Fibroblast of skin of left quadriceps (primary cell): ENCODE data around the gene BCL2A1.
"Not testable (repeated sequence)": the region's sequence is repeated elsewhere in the genome, so short reads cannot be mapped to it uniquely, and the experiment has no call there.

Experiments
- DNase-seq, 2 experiments: peaks; one replicate each; pipeline ENCODE4 v3.0.0-alpha.2; 2013; ENCODE audit warnings: low read depth in 2 of 2

The BCL2A1 gene

DNA sequence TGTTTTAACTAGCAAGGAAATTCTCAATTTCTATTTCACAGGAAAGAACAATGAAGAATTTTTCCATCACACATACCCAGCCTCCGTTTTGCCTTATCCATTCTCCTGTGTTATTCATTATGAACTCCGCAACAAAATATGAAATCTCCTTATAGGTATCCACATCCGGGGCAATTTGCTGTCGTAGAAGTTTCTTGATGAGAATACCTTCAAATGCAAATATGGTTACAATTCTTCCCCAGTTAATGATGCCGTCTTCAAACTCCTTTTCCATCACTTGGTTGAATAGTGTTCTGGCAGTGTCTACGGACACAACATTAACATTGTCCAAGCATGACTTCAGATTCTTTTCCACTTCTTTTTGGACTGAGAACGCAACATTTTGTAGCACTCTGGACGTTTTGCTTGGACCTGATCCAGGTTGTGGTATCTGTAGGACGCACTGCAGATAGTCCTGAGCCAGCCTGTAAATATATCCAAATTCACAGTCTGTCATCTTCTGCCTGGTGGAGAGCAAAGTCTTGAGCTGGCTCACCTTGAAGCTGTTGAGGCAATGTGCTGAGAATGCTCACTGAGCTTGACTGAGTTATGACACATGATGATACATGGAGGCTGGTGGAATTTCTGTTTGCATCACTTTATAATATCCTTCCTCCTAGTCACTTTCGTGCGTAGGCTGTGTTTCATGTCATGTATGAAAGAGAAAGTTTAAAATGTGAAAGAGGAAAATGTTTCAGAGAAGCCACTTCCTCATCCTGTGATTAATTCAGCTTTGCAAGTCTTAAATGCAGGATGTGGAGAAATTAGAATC lies at the start of gene BCL2A1:
TSS of gene BCL2A1 (minus strand) at position 573 of the 811 bp plus-strand sequence. CDS start at position 496, 77 bp downstream.
- DNase-seq: peak; percentile 63 to 68

GRCh38 chr15:80020731-80021130 lies 49.7 kb upstream of the BCL2A1 start:
- DNase-seq: no peak

GRCh38 chr15:80020149-80020548 lies 49.2 kb upstream of the BCL2A1 start:
- DNase-seq: not testable (repeated sequence)

GRCh38 chr15:80019168-80019745 lies 48.3 kb upstream of the BCL2A1 start:
- no peak for DNase-seq

- DNase-seq: not testable (repeated sequence)
These were observed 46.1 kb upstream of the BCL2A1 start for GRCh38 chr15:80017139-80017538.

- DNase-seq: not testable (repeated sequence)
These were observed 45.5 kb upstream of the BCL2A1 start for GRCh38 chr15:80016506-80016905.

DNA sequence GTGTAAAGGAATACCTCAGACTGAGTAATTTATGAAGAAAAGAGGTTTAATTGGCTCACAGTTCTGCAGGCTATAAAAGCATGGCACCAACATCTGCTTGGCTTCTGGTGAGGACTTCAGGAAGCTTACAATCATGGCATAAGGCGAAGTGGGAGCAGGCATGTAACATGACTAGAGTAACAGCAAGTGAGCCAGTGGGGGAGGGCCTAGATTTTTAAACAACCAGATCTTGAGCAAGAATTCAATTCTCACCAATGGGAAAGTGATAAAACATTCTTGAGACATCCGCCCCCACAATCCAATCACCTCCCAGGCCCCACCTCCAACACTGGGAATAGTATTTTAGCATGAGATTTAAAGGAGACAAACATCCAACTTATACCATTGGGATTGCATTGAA lies 44.2 kb upstream of the BCL2A1 start:
- DNase-seq: no peak

GRCh38 chr15:80014186-80014585 lies 43.2 kb upstream of the BCL2A1 start:
- not testable (repeated sequence) for DNase-seq

DNA sequence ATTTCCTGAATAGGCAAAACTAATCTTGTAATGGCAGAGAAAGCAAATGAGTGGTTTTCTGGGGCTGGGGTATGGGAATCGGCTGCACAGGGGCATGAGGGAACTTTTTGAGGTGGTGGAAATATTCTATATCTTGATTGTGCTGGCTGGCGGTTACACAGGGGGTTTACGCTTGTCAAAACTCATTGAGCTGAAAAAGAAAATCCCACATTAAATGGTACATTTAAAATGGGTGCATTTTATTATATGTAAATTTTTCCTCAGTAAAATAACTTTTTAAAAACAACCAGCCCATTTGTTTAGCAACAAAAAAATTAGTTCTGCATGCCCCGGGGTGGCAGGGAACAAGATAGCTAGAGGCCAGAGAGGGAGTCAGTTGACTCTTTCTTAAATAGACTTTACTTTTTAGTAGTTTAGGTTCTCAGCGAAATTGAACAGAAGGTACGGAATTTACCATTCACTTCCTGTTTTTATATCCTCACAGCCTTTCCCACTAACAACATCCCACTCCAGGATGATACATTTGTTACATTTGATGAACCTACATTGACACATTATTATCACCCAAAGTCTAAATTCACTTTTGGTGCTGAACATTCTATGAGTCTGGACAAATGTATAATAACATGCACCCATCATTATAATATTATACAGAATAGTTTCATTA lies 41.2 kb upstream of the BCL2A1 start:
- no peak for DNase-seq

DNA sequence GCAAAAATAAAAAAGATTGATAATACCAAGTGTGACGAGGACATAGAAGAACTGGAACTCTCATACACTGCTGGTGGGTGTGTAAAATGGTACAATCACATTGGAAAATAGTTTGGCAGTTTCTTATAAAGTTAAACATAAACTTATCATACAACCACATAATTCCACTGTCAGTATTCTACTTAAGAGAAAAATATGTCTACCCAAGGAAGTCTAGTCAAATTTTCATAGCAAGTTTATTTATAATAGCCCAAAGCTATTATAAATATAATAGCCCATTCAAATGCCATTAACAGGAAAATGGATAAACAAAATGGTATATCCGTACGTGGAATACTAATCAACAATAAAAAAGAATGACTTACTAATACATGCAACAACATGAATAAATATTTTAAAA lies 40.6 kb upstream of the BCL2A1 start:
- DNase-seq: no peak

- peak; percentile 90 to 91 for DNase-seq
These were observed 40.1 kb upstream of the BCL2A1 start for GRCh38 chr15:80011041-80011523.

DNA sequence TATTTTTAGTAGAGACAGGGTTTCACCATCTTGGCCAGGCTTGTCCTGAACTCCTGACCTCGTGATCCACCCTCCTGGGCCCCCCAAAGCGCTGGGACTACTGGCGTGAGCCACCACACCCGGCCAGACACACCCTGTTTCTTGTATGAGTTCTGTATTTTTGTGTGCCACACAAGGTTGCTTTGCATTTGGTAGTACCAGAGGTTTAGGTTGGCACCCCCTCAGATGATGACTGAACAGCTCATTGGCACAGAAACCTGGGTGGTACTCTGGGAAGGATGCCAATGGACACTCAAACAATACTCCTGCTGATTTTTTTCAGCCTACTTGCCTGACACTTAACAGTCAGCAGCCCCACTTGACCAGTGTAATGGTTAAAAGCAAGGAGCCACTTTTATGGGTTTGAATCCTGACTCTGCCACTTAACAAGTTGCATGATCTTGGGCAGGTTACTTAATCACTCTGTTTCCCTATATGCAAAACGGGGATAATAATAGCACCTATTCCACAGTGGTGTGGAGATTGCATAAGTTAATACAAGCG lies 39.2 kb upstream of the BCL2A1 start:
- no peak for DNase-seq

- no peak for DNase-seq
These were observed 36.5 kb upstream of the BCL2A1 start for GRCh38 chr15:80007532-80007931.

- no peak for DNase-seq
These were observed 36.0 kb upstream of the BCL2A1 start for GRCh38 chr15:80006946-80007345.

GRCh38 chr15:80003934-80004472 lies 33.0 kb upstream of the BCL2A1 start:
- no peak for DNase-seq

- no peak for DNase-seq
These were observed 32.2 kb upstream of the BCL2A1 start for GRCh38 chr15:80003171-80003570.

GRCh38 chr15:80002267-80002666 lies 31.3 kb upstream of the BCL2A1 start:
- no peak for DNase-seq

GRCh38 chr15:79994615-79995014 lies 23.6 kb upstream of the BCL2A1 start:
- DNase-seq: peak; percentile 22 to 25

DNA sequence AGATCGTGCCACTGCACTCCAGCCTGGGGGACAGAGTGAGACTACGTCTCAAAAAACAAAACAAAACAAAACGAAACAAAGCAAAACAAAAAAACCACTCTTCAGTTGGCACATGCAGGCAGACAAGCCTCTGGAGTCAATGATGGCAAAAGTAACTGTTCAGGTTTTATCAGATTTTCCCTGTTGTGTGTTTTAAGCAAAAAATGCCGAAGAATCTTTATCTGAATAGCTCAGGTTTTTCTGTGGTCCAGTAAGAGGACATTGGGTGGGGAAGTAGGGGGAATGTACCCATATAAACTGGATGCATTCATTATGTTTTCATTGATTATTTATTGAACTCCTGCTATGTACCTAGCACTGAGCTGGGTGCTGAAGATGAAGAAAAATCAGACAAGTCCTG lies 20.8 kb upstream of the BCL2A1 start:
- DNase-seq: no peak

DNA sequence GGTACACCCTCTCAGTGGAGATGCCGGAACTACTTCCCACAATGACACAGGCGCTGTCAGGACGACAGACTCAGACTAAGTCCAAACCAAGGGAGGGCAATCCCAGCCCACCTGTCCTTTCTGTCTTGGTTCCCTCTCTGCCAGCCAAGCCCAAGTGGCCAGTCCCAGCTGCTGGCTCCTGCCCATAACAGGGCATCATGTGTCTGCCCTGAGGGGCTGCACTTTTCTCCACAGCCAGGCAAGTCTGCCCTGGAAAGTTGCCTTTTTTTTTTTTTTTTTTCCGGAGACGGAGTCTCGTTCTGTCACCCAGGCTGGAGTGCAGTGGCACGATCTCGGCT lies 20.0 kb upstream of the BCL2A1 start:
- DNase-seq: no peak

DNA sequence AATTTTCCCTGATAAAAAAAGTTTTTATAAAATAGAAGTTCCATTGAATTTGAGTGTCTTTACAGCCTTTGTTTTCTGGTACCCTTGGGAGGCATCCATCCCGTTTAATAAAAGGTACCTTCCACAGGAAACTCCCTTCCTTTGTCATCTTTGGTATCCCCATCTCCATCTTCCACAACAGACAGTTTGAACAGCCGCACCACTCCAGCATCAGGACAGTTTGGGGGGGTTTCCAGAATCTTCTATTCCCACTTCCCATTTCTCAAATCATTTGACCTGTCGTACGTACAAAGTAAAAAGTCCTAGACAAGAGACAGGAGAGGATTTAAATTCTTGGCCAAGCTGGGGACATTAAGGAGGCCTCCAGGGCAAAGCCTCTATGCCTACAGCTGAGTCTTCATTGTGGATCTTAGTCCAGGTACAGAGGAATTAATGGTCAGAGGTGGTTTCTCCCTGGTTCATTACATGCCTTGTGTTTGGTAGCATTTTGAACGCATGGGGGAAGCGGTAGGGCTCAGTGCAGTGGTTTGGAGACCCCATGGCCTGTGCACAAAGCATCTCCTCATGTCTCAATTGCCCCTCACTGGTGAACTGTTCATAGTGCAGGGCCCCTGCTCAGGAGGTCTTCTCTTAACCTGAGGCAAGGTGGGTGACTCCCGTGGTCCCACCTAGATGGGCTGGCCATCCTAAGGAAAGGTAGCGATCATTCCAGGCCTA lies 19.4 kb upstream of the BCL2A1 start:
- DNase-seq: no peak

GRCh38 chr15:79989682-79990081 lies 18.7 kb upstream of the BCL2A1 start:
- DNase-seq: no peak
